ENCODE results near the gene PLEKHH3.
"Not testable (repeated sequence)": the region's sequence is repeated elsewhere in the genome, so short reads cannot be mapped to it uniquely, and the experiment has no call there.

The PLEKHH3 gene

DNA sequence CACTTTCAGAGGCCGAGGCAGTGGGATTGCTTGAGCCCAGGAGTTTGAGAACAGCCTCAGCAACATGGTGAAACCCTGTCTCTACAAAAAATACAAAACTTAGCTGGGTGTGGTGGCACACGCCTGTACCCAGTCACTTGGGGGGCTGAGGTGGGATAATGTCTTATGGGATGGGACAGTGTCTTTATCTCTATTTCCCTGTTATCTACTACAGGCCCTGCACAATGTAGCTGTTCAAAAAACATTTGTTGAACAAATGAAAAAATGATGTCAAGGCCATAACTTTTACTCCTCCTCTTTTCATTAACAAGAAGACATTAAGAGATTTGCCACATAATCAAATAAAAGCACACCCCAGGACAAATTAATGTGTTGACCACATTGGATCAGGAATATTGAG, 53.5 kb downstream of the PLEKHH3 start:
- H3K27ac ChIP-seq: no peak overlapping the region
- TF ChIP-seq, protein P1, sequence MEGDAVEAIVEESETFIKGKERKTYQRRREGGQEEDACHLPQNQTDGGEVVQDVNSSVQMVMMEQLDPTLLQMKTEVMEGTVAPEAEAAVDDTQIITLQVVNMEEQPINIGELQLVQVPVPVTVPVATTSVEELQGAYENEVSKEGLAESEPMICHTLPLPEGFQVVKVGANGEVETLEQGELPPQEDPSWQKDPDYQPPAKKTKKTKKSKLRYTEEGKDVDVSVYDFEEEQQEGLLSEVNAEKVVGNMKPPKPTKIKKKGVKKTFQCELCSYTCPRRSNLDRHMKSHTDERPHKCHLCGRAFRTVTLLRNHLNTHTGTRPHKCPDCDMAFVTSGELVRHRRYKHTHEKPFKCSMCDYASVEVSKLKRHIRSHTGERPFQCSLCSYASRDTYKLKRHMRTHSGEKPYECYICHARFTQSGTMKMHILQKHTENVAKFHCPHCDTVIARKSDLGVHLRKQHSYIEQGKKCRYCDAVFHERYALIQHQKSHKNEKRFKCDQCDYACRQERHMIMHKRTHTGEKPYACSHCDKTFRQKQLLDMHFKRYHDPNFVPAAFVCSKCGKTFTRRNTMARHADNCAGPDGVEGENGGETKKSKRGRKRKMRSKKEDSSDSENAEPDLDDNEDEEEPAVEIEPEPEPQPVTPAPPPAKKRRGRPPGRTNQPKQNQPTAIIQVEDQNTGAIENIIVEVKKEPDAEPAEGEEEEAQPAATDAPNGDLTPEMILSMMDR (IDR thresholded peaks at IDR 0.05): no peak
- TF ChIP-seq ZFX (IDR thresholded peaks at IDR 0.05; ENCODE audit: borderline replicate concordance): no peak

DNA sequence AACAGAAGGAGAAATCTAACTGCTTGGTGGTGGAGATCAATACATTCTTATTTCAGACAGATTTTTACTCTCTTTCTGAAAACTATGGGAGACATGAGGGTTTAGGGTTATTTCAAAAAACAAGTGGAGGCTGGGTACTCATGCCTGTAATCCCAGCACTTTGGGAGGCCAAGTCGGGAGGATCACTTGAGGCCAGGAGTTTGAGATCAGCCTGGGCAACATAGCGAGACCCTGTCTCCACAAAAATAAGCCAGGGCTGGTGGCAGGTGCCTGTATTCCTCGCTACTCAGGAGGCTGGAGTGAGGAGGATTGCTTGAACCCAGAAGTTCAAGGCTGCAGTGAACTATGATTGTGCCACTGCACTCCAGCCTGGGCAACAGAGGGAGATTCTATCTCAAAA, 54.8 kb downstream of the PLEKHH3 start:
- not testable (repeated sequence) for H3K27ac ChIP-seq

DNA sequence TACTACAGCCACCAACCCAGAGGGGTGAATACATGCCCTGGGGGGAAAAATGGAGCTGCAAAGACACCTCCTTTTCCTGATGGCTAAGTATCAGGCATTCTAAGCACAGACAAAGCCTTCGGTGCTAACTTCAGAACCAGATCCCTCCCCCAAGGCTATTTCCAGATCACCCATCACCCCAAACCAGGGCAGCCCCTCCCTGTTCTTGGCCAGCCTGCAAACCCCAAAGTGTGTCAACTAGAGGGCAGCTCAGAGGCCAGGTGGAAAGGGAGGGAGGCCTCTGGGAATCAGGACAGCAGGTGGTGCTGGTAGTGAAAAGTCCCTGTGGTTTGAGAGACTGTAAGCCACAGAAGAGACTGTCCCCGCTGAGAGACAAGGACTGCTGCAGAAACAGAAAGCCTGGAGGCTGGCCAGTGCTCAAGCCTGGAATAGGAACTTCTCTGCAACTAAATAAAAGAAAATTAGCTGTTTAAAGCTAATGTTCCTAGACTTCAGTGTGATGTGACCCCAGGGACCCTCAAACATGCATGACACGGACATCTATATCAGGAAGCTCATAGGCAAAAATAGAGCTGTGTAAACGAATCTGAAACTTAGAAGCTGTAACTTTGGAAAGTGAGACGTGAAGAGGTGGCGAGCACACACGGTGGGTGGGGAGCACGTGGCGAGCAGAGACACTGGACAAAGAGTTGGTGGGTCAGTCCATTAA, 58.2 kb downstream of the PLEKHH3 start:
- TF ChIP-seq, protein P1 (IDR thresholded peaks at IDR 0.05): 0 out of 2 replicates have a peak, but pooled peaks have one; percentile 11
- no peak for TF ChIP-seq ZFX (IDR thresholded peaks at IDR 0.05; ENCODE audit: borderline replicate concordance)
- peak overlapping the region; percentile 18; the same call in 1 of the 2 replicates for H3K27ac ChIP-seq

DNA sequence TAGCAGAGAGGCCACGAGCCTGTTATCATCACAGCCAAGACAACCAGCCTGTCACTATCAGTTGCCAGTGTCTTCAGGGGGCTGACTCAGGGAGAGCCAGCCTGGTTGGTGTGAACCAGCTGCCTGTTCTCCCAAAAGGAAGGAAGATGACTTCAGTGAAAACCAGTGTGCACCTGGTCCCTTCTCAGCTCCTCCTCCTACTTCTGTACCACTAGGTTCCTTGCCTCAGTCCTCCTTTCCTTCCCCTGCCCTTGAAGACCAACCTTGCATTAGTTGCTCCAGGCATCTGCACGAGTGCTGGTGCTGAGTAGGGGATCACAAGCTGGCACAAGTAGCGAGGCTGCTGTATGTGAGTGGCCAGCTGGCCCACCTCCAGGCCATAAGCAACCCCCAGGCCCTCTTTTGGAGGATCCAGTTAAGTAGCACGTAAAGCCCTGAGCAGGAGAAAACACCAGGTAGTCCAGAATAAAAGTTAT, 58.8 kb downstream of the PLEKHH3 start:
- H3K27ac ChIP-seq: peak overlapping the region; percentile 18; the same call in 1 of the 2 replicates
- TF ChIP-seq, protein P1 (IDR thresholded peaks at IDR 0.05): no peak
- TF ChIP-seq ZFX (IDR thresholded peaks at IDR 0.05; ENCODE audit: borderline replicate concordance): no peak

Data from 22Rv1 (cell line).